HG02623 (cell line): Measurements from ENCODE around the gene TRIM44.

Experiments
- ATAC-seq: cut with Tn5 transposase; IDR thresholded peaks from one replicate; pipeline ENCODE4 v1.9.1; 2021; ENCODE audit warnings: moderate library complexity; ENCODE audit not compliant: unreplicated experiment

TRIM44 gene

DNA sequence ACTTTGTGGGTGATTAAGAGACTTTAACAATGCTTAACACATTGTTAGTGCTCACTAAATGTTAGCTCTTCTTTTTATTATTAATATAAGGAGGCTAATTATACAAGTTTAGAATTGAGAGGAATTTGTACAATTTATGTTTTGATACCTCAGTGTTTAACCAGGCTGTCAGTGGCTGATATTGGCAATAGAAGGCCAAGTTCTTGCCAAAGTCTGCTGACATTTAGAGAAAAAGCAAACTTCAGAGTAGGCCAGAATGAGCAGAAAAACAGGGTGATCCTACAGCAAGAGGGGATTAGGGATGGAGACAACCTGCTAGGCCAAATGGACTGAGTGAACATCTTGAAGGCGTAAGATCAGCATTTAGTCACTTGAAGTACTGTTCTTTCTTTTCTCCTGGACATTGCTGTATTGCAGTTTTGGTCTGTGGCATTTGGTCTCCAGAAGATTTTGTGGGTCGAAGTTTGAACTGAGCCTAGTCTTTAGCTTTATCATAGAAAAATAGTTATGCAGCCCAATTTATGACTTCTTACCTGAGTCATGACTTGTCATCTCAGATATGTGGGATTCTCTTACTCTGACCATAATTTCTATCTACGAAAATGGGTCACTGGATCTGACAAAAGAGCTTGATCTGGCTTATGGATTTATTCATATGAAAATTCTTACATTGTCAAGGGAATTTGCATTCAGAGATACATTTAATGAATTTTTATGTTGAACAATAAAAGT is 9.0 kb downstream of the TRIM44 start:
- ATAC-seq: no peak

DNA sequence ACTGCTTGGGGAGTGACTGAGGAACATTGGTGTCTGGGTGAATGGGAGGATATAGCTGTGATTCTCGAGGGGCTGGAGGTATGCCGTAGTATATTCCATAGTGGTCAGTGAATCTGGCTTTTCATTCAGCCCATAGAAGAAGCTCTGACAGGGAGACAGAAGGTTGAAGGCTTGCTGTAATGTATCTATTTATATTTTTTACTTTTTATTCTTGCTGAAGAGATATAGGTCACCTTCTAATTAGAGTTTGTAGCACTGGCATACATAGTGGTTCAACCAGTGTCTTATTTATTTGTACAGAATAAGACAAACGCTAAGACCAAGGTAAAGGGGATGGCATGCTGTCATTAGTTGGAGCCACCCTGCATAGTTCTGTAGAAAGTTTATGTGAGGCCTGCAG is 10.0 kb downstream of the TRIM44 start:
- ATAC-seq: no peak

DNA sequence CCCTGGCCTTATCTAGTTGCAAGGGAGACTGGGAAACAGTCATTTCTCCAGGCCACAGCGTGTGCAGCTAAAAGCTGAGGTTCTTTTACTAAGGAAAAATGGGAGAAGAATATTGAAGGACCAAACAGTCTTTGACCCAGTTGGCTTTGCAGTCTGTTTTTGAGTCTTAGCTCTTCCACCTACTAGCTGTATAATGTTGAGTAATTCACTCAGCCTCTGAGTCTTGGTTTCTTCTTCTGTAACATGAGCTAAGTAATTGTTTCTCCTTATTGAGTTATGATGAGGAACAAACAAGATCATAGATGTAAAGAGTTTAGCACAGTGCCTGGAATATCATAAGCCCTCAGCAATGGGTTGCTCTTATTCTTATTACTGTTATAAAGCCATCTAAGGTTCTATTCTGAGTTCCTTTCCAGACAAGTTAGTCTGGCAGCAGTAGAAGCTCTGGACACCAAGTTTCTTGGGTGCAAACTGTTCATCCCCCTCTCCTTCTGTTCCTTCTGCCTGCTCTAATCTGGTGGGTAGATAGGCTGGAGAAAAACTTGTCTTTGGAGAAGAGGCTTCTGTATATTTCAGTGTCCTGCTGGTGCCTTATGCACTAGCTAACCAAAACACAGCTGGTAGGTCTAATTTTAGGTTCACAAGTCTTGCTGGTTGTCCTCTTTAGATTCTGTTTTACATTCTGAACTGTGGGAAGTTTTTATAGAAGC is 13.5 kb downstream of the TRIM44 start:
- peak; percentile 60 for ATAC-seq

DNA sequence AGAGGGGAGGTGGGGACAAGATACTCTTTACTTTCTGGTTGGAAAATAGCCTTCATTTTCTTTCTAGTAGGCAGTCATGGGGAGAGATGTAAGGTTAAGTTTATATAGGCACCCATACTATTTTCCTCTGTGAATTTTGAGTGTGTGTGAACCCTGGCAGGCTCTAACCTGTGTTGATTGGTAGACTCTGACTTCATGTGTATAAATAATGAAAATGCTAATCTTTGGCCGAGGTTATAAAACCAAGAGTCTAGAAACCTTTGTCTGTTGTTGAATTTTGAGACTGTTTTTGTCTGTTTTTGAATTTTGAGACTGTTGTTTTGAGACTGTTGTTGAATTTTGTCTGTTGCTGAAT is 14.0 kb downstream of the TRIM44 start:
- ATAC-seq: no peak

DNA sequence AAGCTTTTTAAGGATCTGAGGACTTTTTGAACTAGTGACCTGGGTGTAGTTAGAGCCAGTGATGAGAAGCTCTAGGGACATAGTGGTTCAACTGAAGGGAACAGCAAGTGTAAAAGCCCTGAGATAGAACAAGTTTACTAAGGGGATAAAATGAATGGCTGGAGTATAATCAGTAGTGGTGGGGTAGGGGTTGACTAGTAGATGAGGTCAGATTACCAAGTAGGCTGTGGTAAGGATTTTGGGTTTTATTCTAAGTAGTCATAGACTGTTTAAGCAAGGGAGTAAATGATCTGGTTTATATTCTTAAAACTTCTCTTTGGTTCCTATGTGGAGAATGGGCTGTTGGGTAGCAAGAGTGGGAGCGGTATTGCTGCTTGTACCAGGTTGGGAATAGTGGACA is 15.3 kb downstream of the TRIM44 start:
- no peak for ATAC-seq

DNA sequence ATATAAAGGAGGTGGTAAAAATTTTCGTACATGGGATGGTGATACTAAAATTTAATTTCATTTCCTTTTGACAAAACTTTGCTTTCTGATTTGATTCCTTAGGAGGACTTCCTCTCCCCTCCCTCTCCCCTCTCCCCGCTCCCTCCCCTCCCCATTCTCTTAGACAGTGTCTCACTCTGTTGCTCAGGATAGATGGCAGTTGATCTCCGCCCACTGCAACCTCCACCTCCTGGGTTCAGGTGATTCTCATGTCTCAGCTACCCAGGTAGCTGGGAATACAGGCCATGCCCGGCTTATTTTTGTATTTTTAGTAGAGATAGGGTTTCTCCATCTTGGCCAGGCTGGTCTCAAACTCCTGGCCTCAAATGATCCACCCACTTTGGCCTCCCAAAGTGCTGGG is 15.9 kb downstream of the TRIM44 start:
- ATAC-seq: no peak

DNA sequence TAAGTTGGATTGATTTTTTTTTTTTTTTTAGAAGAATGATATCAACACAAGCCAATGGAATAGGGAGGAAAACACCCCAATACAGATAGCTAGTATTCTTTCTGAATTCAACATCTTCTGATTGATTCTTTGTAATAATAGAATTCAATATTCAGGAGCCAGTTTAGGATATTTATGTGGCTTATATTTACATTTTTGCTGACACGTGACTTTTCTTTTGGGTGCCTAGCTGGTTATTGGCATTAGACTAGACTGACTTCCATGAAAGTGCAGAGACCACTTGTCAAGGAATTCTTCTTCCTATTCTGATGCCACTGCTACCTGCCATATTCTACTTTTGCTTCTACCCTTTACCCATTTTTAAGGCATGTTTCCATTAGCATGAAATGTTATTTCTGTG is 16.4 kb downstream of the TRIM44 start:
- ATAC-seq: no peak

DNA sequence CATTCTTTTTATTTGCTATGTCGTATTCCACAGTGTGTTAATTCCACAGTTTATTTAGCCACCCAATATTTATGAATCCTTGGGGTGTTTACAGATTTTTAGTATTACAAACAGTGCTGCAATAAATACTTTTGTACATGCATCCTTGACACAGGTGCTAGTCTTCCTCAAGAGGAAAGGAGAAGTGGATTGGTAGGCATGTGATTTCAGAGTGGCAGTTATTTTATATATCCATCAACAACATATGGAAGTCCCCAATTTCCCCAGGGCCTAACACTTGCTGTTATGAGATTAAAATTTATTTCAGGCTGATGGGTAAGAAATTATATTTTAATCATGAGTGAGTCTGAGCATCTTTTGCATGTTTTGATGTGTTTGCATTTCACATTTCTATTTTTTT is 17.9 kb downstream of the TRIM44 start:
- ATAC-seq: no peak

DNA sequence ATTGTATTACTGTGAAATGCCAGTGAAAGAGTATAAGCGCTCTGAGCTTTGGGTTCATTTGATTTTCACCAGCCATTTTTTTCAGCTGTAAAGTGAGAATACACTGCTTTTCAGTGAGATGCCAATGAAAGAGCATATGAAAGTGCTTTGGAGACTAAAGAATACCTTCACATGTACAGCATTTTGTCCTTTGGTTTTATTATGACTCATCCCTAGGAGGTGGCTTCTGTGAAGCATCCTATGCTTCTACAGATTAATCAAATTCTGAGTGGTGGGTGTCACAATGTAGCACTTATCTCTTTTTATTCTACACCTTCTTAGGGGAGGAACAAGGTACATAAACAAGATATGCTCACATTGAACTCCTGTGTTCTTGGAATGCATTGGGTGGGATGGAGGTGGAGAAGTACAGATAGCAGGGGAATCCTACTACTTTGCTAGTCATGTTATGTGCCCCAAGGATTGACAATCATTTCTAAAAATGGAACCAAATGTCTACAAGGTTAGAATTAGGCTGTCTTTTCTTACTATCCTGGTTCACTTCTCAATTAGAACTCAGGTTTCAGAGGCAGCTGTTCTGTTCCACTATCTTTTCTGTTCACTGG is 18.7 kb downstream of the TRIM44 start:
- ATAC-seq: no peak

DNA sequence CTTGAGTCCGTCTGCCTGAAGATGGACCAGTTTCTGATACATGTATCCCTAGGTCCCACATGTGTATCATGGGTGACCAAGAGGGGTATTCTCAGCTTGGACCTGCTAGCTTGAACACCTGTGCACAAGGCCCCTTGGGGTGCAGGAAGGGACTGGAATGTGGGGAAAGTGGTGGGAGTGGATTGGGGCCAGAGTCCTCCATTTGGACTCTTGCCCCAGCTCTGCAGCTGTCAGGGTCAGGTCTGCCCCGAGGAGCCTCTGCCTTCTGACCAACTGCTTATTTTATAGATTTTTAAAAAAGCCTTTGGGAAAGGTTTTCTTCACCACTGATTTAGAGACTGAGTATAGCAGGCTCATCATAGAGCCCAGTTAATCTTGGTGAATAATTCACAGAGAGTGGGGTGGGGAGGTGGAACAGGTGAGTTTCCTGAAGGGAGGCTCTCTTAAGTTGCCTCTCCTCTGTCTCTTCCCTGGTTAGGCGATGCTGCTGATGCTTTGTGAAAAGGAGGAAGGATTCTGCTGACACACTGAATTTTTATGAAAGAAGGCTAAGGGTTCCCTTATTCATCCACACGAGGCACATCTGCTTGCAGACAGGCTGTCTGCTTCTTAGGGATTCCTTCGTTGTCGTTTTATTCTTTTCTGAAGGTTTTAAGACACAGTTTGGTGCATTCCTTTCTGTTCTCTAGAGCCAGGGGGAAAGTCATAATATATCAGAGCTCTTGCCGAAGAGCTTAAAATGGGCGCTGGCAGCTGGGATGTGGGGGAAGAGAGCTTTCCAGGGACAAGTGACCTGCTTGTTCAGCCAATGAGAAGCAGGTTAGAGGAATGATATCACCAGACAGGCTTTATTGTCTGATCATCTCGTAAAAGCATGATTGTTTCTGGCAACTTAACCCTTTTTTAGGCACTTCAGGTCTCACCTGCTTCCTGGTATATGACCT is 19.9 kb downstream of the TRIM44 start:
- ATAC-seq: no peak

DNA sequence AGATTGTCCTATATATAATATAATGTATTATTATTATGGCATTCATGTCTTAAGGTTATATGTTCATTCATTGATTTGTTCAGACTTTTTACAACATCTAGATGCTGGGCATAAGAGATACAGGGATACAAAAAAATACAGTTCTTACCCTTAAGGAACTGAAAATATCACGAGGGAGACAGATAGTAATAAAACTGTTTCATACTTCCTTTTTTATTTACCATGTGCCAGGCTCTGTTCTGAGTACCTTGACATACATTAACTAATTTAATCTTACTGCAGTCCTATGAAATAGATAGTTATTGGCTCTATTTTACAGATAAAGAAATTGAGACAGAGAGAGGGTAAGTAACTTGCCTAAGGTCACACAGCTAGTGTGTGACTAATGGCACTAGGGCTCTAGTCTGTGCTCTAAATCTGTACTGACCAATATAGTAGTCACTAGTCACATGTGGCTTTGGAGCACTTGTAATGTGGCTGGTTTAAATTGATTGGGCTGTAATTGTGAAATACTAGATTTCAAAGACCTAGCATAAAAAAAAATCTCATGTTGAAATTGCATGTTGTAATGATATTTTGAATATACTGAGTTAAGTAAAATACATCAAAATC is 21.3 kb downstream of the TRIM44 start:
- peak; percentile 58 for ATAC-seq

DNA sequence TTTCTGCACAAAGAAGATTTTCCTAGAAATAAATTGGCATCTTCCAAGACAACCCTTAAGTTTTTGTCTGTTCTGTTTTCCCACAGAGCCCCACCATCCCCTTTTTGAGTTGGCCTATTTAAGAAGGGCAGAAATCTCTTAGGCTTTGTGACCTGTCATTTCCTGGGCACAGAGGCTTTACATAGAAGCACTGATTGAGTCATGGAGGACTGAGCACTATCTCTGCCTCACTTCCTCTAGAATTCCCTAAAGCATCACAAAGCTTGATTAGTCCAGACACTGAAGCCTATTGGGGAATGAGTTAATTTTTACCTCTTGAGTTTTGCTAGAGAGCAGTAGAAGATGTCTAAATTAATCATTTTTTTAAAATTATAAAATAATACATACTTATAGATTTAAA is 25.4 kb downstream of the TRIM44 start:
- no peak for ATAC-seq

DNA sequence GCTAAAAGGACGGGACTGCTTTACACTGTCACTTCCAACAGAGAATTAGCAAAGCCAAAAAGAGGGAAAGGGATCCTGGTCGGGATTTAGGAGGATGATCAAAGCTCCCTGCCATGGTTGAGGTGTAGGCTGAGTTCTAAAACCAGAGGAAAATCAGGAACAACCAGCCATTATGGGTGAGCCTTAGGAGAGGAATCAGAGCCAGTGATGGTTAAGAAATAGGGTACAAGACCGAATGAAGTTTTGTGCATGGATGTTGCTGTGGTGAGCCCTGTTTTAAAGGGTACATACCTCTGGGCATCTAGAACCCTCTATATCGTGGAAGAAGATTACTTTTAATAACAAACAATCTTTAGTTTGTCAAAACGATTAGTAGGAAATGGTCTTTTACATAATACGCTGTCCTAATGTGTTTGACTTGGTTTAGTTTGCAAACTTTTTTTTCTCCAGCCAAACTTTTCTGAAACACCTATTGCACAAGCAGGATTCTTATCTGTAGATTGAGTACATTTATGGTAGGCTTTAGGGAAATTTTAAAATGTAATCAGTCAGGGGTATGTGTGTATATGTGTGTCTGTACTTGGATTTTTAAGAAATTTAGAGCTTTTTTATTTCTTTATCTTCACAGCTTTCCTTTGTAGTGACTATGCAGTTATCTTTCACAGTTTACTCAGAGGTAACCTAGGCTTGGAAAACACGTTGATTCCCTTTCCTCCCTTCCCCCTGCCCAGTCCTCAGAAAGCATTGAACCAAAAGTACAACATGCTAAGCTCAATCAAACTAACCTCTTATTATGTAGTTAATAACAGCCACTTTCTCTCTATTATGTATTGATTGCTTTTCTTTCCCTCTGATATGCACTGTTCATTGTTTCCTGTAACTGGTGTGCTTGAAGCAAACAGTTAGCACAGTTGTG is 26.8 kb downstream of the TRIM44 start:
- no peak for ATAC-seq

DNA sequence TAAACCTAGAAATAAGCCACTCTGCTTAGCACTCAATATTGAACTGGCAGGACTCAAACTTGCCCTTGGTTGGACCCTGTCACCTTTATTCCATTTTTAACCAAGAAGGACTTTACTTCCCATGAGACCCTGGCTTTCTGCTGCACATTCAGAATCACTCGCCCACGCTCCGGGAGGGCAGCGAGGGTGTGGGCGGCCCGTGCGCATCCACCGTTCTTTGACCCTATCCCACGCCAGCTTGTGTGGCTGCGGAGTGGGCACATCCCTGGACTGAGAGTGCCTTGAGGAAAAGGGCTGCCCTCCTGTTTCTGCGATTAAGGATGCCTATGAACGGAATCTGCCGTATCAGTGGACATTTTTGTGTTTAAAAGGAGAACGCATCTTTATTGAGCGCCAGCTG is 39.6 kb downstream of the TRIM44 start:
- no peak for ATAC-seq

DNA sequence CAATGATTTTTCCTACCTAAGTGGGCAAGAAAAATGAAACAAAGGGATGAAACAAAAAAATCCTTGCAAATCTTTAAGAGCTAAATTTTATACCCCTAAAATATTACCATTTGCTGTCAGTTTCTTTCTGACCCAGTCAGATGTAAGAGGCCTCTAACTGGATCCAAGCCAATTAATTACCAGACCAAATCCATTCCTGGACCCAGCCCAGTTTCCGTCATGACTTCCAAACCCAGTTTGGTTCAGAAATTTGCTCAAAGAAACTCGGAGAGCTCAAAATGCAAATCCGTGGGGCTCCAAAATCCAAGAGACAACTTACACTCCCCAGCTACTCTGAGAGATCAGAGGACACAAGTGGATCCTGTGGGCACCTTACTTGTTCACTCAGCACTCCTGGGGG is 46.8 kb downstream of the TRIM44 start:
- no peak for ATAC-seq

DNA sequence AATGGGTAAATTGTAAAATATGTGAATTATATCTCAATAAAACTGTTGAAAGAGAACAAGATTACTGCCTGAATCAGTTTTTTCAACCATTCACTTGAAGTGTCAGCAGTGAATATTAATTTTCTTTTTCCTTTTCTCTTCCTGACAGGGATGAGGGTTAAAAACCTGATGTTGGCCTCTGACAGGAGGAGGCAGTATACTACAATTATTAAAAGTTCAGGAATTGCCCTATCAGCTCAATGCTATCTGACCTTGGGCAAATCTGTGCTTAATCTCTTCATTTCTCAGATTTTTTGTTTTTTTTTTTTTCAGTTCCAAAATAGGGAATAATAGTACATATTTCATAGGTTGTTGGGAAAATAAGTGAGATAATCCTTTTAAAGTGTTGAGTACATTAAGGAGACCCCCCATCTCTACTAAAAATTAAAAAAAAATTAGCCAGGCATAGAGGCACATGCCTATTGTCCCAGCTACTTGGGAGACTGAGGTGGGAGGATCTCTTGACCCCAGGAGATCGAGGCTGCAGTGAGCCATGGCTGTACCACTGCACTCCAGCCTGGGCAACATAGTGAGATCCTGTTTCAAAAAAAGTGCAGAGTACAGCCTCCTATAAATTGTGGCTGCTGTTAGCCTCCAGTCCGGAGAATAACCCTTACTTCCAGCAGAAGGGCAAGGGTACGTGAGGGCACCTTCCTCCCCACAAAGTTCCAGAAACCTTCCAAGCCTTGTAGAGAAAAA is 48.8 kb downstream of the TRIM44 start:
- no peak for ATAC-seq

DNA sequence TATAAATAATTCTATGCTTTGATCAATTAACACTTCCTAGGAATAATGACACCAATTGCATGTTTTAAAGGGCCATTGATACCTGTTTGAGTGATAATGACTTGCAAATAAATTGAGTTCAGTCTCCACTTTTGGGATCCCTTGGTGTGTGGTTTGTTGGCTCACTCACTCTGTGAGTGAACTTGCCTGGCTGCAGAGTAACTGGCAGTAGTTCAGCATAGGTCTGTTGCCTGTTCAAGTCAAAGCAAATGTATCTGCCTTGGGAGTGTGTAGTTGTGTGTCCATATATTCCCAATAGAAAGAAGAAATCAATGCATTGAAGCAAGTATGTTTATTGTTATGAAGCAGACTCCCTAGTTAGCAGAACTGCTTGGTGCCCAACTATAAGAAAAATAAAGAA is 49.3 kb downstream of the TRIM44 start:
- ATAC-seq: no peak

DNA sequence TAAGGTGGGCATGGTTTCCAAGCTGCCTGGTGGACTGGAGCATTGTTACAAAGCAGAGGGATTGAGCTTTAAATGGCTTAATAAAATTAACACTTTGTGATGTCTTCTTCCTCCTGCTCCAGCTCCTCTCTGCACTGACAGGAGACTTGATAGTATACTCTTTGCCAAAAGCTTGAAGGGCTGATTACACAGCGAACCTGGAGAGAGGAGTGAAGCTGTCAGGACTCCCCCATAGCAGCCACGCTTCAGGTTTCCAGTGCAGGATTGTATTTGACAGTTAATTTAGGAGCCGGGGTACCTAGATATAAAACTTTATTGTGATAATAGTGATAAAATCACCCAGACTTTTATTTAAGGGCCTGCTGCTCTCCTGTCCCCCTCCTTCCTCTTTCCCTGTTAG is 50.0 kb downstream of the TRIM44 start:
- ATAC-seq: no peak
